ENCODE data around the gene FAU. TPM values are rescaled to one million over a fixed set of nuclear protein-coding genes. Genes with fewer than 3 reads are reported as not detected.

The FAU gene
- total and polyA plus RNA-seq, 2 of the 13 experiments (the other 11 are each of a cell fraction or from before 2014, with no cell fraction given), result 374 to 869 TPM

DNA sequence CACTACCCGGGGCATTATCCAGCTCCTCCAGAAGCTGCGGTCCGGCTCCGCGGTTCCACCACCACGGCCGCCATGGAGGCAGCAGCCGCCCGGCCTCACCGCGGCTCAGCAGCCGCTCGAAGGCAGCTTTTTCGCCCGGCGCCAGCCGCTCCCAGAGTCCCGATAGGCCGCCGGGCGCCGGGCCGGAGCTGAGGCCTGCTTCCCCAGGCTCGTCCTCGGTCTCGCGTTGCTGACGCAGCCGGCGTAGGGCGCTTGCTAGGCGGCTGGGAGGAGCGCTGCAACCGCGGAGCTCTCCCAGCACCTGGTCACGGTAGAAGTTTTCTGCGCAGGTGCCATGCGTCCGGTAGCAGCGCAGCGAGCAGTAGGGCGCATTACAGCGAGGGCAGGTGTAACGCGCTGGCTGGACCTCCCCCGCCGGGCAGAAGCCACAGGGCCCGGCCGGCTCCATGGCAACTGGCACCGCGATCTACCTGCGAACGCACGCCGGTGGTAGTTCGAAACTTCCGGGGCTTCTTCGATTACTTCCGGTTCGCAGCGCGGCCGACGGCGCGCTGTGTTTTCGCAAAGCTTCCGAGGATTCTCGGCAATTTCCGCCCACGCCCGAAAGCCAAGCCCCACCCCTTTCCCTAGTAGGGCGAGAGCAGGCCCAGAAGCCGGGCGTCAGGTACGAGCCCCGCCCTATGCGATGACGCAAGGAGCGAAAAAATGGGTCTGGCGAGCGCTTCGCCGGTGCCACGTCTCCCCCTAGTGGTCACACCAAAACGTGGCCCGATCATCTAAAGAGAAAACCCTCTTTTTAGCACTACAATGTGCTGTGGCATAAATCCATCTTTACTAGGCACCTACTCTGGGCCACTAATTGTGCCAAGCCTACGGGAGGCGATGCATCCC is 4.5 kb downstream of the FAU start, which contains the start of gene ZNHIT2 (continued):
- TF ChIP-seq SP1 (IDR thresholded peaks at IDR 0.05) (no peak), SP1 (CRISPR knock-in tag; IDR thresholded peaks at IDR 0.05) (peak; percentile 66; the same call in 1 of the 2 replicates), ZNF253 (CRISPR knock-in tag; IDR thresholded peaks at IDR 0.05; ENCODE audit: borderline replicate concordance) (no peak), STAG1 (CRISPR knock-in tag; IDR thresholded peaks at IDR 0.05) (peak; percentile 94), ZNF343 (CRISPR knock-in tag; IDR thresholded peaks at IDR 0.05) (peak; percentile 76; the same call in 1 of the 2 replicates), ZMYM3 (CRISPR knock-in tag; IDR thresholded peaks at IDR 0.05) (no peak), HOXA3 (CRISPR knock-in tag; IDR thresholded peaks at IDR 0.05) (peak; percentile 76; the same call in 1 of the 2 replicates), ZNF777 (CRISPR knock-in tag; IDR thresholded peaks at IDR 0.05) (no peak), ZNF382 (CRISPR knock-in tag; IDR thresholded peaks at IDR 0.05; ENCODE audit: borderline replicate concordance) (no peak), ZHX1 (CRISPR knock-in tag; IDR thresholded peaks at IDR 0.05; ENCODE audit: low read depth) (no peak), ISX (CRISPR knock-in tag; conservative IDR thresholded peaks at IDR 0.05) (no peak), ZNF143 (CRISPR knock-in tag; IDR thresholded peaks at IDR 0.05) (no peak), ZNF292 (CRISPR knock-in tag; IDR thresholded peaks at IDR 0.05; ENCODE audit: borderline replicate concordance, low read depth) (no peak), ZNF331 (CRISPR knock-in tag; IDR thresholded peaks at IDR 0.05) (no peak; the same call in 1 of the 2 replicates), ZNF383 (CRISPR knock-in tag; IDR thresholded peaks at IDR 0.05; ENCODE audit: borderline replicate concordance) (0 out of 2 replicates have a peak, but pooled peaks have one; percentile 58), CAMTA2 (CRISPR knock-in tag; IDR thresholded peaks at IDR 0.05; ENCODE audit: borderline replicate concordance) (no peak)
- TF ChIP-seq, protein P1, sequence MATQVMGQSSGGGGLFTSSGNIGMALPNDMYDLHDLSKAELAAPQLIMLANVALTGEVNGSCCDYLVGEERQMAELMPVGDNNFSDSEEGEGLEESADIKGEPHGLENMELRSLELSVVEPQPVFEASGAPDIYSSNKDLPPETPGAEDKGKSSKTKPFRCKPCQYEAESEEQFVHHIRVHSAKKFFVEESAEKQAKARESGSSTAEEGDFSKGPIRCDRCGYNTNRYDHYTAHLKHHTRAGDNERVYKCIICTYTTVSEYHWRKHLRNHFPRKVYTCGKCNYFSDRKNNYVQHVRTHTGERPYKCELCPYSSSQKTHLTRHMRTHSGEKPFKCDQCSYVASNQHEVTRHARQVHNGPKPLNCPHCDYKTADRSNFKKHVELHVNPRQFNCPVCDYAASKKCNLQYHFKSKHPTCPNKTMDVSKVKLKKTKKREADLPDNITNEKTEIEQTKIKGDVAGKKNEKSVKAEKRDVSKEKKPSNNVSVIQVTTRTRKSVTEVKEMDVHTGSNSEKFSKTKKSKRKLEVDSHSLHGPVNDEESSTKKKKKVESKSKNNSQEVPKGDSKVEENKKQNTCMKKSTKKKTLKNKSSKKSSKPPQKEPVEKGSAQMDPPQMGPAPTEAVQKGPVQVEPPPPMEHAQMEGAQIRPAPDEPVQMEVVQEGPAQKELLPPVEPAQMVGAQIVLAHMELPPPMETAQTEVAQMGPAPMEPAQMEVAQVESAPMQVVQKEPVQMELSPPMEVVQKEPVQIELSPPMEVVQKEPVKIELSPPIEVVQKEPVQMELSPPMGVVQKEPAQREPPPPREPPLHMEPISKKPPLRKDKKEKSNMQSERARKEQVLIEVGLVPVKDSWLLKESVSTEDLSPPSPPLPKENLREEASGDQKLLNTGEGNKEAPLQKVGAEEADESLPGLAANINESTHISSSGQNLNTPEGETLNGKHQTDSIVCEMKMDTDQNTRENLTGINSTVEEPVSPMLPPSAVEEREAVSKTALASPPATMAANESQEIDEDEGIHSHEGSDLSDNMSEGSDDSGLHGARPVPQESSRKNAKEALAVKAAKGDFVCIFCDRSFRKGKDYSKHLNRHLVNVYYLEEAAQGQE (IDR thresholded peaks at IDR 0.05; ENCODE audit: borderline replicate concordance in 1 of 2, low read depth in 1 of 2, low read length in 2 of 2), result no peak; a peak in 1 of 4 replicates
- TF ChIP-seq, protein P2, sequence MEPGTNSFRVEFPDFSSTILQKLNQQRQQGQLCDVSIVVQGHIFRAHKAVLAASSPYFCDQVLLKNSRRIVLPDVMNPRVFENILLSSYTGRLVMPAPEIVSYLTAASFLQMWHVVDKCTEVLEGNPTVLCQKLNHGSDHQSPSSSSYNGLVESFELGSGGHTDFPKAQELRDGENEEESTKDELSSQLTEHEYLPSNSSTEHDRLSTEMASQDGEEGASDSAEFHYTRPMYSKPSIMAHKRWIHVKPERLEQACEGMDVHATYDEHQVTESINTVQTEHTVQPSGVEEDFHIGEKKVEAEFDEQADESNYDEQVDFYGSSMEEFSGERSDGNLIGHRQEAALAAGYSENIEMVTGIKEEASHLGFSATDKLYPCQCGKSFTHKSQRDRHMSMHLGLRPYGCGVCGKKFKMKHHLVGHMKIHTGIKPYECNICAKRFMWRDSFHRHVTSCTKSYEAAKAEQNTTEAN (CRISPR knock-in tag; conservative IDR thresholded peaks at IDR 0.05), result no peak

Data from HepG2 (cell line).